GM12801 (cell line): ENCODE results near the gene RPS27L.

Experiments used
- TF ChIP-seq, protein P1 (sequence below): IDR thresholded peaks from one replicate; pipeline ENCODE4 v1.5.1; 2011; ENCODE audit warnings: control low read depth; ENCODE audit not compliant: insufficient read length; ENCODE audit errors: extremely low read depth

RPS27L gene

DNA sequence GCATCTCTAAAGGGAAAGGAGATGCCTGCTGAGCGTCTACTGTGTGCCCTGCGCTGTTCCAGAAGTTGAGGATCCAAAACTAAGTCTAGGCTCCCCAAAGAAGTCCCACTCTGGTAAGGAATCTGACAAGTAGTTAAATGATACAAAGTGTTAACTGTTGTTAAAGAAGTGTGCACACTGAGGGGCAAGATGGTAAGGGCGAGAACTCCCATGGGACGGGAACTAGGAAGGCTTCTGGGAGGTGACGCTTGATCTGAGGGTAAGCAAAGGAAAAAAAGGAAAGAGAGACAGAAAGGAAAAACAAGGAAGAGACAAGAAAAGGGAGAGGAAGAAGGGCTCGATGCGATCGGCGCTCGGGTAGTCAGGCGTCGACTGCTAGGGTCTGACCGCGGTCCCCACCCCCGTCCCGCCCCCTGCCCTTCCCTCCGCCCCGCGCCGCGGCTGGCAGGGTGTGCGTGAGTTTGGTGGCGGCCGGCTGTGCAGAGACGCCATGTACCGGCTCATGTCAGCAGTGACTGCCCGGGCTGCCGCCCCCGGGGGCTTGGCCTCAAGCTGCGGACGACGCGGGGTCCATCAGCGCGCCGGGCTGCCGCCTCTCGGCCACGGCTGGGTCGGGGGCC is 35.8 kb downstream of the RPS27L start, which contains the start of gene LACTB:
Gene LACTB (plus strand): TSS at position 480 of the 620 bp plus-strand sequence. CDS start 11 bp downstream, at position 491.
- TF ChIP-seq, protein P1, sequence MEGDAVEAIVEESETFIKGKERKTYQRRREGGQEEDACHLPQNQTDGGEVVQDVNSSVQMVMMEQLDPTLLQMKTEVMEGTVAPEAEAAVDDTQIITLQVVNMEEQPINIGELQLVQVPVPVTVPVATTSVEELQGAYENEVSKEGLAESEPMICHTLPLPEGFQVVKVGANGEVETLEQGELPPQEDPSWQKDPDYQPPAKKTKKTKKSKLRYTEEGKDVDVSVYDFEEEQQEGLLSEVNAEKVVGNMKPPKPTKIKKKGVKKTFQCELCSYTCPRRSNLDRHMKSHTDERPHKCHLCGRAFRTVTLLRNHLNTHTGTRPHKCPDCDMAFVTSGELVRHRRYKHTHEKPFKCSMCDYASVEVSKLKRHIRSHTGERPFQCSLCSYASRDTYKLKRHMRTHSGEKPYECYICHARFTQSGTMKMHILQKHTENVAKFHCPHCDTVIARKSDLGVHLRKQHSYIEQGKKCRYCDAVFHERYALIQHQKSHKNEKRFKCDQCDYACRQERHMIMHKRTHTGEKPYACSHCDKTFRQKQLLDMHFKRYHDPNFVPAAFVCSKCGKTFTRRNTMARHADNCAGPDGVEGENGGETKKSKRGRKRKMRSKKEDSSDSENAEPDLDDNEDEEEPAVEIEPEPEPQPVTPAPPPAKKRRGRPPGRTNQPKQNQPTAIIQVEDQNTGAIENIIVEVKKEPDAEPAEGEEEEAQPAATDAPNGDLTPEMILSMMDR, result no peak

DNA sequence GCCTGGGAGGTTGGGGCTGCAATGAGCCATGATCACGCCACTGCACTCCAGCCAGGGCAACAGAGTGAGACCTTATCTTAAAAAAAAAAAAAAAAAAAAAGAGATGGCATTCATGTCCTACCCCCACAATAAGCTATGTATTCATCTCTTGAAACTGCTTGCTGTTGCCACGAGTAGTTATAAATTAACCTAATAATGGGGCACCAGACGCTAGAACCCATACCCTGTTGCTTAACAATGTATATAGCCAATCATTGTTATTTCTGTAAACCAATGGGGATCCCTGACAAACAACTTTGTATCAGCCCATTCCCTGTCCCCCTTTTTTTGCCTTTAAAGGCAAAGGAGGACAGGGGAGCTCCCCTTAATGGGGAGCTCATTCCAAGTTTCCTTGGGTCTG is 38.4 kb downstream of the RPS27L start:
- TF ChIP-seq, protein P1, result no peak

DNA sequence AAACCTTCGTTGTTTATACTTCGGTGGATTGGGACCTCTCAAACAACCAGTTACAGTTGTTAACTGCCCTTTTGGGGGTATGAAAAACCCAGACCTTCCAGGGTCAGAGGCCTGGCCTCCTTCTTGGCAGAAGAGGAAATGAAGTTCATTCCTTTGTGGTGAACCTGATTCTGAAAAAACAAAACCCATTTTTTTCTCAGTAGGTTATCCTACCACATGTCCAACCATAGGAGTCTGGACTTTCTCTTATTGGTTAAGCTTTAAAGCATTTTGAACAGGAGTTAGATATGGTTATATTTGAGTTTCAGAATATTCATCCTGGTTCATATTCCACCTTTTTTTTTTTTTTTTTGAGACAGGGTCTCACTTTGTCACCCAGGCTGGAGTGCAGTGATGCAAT is 42.8 kb downstream of the RPS27L start:
- TF ChIP-seq, protein P1, result no peak

DNA sequence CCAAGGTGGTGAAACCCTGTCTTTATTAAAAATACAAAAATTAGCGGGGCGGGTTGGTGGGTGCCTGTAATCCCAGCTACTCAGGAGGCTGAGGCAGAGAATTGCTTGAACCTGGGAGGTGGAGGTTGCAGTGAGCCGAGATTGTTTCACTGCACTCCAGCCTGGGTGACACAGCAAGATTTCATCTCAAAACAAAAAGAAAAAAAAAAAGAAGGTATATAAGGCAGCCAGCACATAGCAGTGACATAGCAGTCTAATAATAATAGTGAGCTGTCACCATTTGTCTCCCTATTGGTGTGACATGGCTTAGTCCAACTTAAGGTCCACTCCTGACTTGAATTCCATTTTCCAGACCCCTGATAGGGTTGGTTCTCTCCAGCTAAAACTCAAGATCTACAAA is 44.4 kb downstream of the RPS27L start:
- TF ChIP-seq, protein P1, result no peak

- TF ChIP-seq, protein P1, result no peak
Measured at GRCh38 chr15:63111481-63111880, 45.8 kb downstream of the RPS27L start.

DNA sequence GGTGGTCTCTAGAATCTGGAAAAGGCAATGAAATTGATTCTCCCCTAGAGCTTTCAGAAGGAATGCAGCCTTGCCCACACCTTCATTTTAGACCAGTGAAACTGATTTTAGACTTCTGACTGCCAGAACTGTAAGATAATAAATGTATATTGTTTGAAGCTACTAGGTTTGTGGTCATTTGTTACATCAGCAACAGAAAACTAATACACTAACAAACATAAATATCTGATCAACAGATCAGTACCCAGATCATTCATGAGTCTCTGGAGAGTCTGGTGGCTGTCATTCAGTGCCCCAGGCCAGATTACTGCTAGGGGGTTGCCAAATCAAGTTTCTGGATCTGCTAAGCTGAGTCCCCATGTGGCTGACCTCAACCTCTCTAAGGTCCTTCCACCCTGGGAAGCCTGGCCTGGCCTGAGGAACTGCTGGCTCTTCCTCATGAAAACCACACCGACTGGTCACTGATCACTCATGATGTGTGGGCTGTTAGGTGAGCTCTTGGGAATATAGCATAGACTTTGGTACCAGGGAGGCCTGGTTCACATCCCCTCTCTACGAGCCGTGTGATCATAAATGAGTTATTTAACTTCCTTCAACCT is 46.8 kb downstream of the RPS27L start:
- TF ChIP-seq, protein P1, result no peak

- TF ChIP-seq, protein P1, result no peak
Measured at GRCh38 chr15:63109920-63110319, 47.4 kb downstream of the RPS27L start.
